Astrocyte (in vitro differentiated cells and primary cell): ENCODE measurements around the gene KIAA0232.
"Not testable (repeated sequence)": the region's sequence is repeated elsewhere in the genome, so short reads cannot be mapped to it uniquely, and the experiment has no call there.

Experiments used
- EZH2 ChIP-seq: IDR thresholded peaks from 2 replicates; pipeline ENCODE4 v1.6.1; 2012; ENCODE audit warnings: mild to moderate bottlenecking, low read length, inconsistent platforms; ENCODE audit not compliant: insufficient read depth
- TF ChIP-seq, protein P1 (sequence below): IDR thresholded peaks from 2 replicates; pipeline ENCODE4 v1.5.1; 2011; ENCODE audit warnings: low read depth, mild to moderate bottlenecking, inconsistent platforms, low read length, moderate library complexity; ENCODE audit not compliant: insufficient read depth

DNA sequence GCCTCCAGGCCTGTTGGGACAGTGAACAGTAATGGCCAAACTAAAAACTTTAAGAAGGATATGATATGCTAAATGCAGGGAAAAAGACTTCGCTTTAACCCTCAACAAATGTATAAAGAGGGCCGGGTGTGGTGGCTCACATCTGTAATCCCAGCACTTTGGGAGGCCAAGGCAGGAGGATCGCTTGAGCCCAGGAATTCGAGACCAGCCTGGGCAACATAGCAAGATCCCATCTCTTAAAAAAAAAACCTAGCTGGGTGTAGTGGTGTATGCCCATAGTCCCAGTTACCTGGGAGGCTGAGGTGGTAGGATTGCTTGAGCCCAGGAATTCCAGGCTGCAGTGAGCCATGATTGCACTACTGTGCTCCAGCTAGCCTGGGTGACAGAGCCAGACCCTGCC is 14.8 kb downstream of the KIAA0232 start:
- TF ChIP-seq, protein P1, sequence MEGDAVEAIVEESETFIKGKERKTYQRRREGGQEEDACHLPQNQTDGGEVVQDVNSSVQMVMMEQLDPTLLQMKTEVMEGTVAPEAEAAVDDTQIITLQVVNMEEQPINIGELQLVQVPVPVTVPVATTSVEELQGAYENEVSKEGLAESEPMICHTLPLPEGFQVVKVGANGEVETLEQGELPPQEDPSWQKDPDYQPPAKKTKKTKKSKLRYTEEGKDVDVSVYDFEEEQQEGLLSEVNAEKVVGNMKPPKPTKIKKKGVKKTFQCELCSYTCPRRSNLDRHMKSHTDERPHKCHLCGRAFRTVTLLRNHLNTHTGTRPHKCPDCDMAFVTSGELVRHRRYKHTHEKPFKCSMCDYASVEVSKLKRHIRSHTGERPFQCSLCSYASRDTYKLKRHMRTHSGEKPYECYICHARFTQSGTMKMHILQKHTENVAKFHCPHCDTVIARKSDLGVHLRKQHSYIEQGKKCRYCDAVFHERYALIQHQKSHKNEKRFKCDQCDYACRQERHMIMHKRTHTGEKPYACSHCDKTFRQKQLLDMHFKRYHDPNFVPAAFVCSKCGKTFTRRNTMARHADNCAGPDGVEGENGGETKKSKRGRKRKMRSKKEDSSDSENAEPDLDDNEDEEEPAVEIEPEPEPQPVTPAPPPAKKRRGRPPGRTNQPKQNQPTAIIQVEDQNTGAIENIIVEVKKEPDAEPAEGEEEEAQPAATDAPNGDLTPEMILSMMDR: not testable (repeated sequence)
- TF ChIP-seq EZH2: not testable (repeated sequence)
